ENCODE measurements around the gene GBE1.

The GBE1 gene

DNA sequence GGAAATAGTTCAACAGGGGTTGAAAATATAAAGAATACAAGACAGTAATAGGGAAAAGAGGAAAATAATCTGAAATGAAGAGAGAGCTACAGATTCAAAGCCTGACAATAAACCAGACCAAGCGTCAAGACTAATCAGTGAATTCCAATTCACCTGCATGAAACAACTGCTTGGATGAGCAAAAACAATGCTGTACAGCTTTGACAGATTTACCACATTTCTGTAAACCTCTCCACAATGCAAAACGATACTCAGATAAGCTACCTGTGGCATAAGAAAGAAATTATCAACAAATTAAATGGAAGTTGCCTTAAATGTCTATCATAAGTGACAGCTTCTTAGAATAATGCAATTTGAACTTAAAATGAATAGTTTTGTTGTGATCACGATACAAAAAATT, 65.4 kb downstream of the GBE1 start:
- DNase-seq: no peak

GRCh38 chr3:81695302-81695701, 66.1 kb downstream of the GBE1 start:
- no peak for DNase-seq

GRCh38 chr3:81694662-81695061, 66.8 kb downstream of the GBE1 start:
- DNase-seq: no peak

GRCh38 chr3:81692766-81693165, 68.7 kb downstream of the GBE1 start:
- DNase-seq: no peak

- DNase-seq: no peak
Observed at GRCh38 chr3:81689617-81690016, 71.8 kb downstream of the GBE1 start.

DNA sequence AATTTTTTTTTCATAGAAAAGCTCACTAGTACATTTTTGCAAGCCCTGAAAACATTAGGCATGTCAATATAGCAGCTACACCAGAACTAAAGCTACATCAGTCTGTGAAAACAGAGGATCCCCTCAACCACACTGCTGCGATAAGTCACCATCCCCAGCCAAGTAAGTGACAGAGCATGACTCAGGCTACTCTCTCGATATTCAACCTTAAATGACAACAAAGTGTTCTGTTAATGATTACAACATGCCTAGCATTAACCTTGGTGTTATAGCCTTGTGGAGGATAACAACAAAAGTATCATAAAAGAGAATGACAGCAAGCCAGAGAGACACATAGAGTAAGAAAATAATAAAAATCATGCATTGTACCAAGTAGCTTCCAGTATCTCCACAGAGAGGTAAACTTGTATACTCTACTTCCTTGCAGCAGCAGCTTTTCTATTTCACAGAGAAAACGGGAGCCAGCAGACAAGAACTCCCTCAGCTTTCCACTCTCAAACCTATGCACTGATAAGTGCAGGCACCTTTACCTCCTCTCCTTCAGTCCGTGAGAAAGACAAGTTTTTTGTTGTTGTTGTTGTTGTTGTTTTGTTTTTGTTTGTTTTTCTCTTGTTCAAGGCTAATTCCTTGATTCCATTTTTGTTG, 76.6 kb downstream of the GBE1 start:
- no peak for DNase-seq

GRCh38 chr3:81676706-81677456, 84.6 kb downstream of the GBE1 start:
- DNase-seq: no peak

- no peak for DNase-seq
Observed at GRCh38 chr3:81674690-81675089, 86.8 kb downstream of the GBE1 start.

- no peak for DNase-seq
Observed at GRCh38 chr3:81668283-81668682, 93.2 kb downstream of the GBE1 start.

DNA sequence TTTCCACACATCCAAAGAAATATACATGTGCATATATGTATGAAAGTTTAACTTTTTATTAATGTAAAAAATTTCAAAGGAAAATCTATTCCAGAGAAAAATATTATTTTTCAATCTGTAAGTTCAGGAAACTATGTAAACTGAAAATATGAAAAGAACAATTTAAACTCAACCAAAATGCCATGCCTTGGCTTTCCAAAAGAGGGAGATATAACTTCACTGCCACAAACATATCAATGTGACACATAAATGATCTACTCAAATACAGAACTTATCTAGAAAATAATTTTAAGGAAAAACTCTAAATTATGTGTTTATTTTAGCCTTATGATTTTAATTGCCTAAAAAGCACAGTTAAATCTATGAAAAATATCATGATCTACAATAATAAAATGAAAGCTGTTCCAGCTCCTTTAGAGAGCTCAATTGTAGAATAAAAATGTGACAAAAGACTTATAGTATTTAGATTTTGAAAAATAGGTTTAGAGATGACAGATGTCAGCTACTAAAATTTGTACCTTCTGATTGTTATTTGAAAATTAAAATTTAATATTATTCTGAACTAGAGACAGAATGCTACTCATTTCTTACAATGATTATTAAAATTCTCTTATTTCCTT, 94.8 kb downstream of the GBE1 start:
- no peak for DNase-seq

DNA sequence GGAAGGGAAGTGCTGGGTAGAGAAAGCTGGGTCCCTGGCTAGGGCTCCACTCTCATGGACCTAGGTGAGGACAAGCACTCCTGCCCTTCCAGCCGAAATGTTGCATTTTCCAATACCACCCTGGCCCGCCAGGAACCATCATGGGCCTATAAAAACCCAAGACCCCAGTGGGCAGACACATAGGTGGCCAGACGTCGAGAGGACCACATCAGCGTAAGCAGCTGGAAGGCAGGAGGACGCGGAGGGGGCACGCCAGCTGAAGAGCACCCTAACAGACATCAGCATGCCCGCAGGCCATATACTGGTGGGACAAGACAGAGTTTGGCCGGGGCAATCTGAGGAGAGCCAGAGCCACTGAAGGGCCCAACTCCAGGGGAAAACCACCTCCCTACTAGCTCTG, 98.3 kb downstream of the GBE1 start:
- no peak for DNase-seq

GRCh38 chr3:81660036-81660435, 101.4 kb downstream of the GBE1 start:
- DNase-seq: no peak

- DNase-seq: no peak
Observed at GRCh38 chr3:81658322-81658997, 103.0 kb downstream of the GBE1 start.

DNA sequence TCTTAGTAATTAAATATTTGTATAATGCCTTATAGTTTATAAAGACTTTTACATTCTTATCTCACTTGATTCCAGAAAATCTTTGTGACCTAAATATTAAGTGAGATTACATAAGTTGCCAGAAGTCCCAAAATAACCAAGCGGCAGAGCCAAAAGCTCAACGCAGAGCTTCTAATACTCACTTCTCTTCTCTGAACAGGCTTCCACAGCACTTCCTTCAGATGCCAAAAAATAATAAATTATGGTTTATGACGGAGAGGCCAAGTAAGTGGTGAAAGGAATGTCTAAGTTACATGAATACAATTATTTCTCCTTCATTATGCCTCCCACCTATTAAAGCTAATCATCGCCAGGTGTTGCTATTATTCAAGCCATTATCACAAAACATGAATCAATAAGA, 110.3 kb downstream of the GBE1 start:
- DNase-seq: no peak

GRCh38 chr3:81650187-81650586, 111.3 kb downstream of the GBE1 start:
- peak; percentile 15 for DNase-seq

DNA sequence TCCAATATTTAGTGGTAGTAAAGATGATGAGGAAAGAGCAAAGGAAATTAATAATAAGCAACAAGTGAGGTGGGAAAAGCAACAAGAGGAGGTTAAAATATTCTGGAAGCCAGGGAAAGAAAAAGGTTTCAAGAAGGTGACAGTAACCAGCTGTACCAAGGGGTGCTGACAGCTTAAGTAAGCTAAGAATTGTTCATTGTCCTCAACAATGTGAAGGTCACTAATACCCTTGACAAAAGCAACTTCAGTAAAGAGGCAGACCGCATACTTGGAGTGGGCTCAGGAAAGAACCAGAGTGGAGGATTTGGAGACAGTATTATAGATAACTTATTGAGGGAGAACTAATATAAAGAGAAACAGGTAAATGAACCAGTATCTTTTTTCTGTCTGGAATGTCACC, 116.2 kb downstream of the GBE1 start:
- DNase-seq: no peak

DNA sequence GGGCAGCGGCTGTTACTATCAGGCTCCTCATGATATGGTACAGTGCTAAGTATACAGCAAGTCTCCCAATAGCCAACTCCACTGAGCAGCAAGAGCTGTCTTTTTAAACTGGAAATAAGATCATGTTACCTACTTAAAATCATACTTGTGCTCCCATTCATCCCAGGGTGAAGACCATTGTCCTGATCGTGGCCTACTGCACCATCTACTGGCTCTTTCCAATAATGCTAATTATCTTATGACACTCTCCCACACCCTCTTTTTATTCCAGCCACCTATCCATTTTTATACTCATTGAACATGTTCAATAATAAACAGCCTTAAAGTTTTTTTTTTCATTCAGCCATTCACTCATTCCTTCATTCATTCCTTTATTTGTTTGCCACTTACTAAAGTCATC, 117.7 kb downstream of the GBE1 start:
- peak; percentile 4 for DNase-seq

GRCh38 chr3:81638480-81638879, 123.0 kb downstream of the GBE1 start:
- DNase-seq: no peak

- no peak for DNase-seq
Observed at GRCh38 chr3:81632659-81633058, 128.8 kb downstream of the GBE1 start.

GRCh38 chr3:81624756-81625155, 136.7 kb downstream of the GBE1 start:
- DNase-seq: no peak

DNA sequence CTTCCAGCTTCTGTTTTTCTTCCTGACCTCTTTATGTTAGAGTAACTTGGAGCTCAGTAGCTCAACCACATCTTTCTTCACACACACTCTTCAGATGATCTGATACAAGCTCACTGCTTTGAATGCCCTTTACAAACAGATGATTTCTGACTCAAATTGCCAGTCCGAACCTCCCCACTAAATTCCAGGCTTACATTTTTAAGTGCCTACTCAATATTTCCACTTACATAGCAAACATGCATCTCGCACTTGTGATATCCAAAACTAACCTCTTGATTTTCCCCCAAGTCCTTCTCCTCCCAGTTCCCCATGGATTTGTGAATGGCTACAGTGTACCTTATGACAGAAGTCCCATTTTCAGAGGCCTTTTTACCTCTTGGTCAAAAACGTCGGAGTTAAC, 139.1 kb downstream of the GBE1 start:
- DNase-seq: no peak

DNA sequence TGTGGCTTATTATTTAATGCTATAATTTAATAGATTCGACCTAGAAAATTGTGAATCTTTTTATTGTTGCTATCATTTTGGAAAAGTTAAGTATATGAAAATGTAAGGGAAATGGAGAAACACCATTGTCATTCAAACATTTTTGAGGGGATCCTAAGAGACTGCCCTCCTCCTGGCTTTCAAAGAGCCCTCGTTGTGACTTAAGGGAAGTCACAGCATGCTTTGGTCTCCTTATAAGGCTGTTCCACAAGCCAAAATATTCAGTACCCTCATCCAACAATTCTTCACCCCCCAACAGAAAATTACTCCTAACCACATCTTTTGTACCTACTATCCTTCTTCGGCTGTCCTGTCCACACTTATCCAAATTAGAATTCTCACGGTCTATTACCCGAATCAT, 140.2 kb downstream of the GBE1 start:
- no peak for DNase-seq

- no peak for DNase-seq
Observed at GRCh38 chr3:81620849-81621248, 140.6 kb downstream of the GBE1 start.

- DNase-seq: no peak
Observed at GRCh38 chr3:81612768-81613167, 148.7 kb downstream of the GBE1 start.
